ENCODE results near the gene WSB1. TPM values are rescaled to one million over a fixed set of nuclear protein-coding genes. Genes with fewer than 3 reads are reported as not detected.

Gene WSB1
- total and polyA plus RNA-seq, 3 experiments from 2014 or later = 71.0 to 187 (median 72.5) TPM

- Mint-ChIP-seq H3K27me3 (peaks cover 0 to 9% of the 10 kb centered on the region in 2 donors), H3K27ac (peak overlapping the region in 3 of 8 donors; percentile 19 to 74 (median 34)), H3K36me3 (no peaks in the 10 kb centered on the region), H3K4me3 (peak overlapping the region in 1 of 7 donors; percentile 6), H3K4me1 (peaks cover 1 to 12% (median 10%) of the 10 kb centered on the region in 3 donors), H3K9me3 (no peaks in the 10 kb centered on the region)
- no peaks in the 10 kb centered on the region for H3K4me1 ChIP-seq (ENCODE audit: insufficient read depth, low read length)
- no peaks in the 10 kb centered on the region for H3K27me3 ChIP-seq (ENCODE audit: insufficient read depth, low read length, poor library complexity, severe bottlenecking)
- no peaks in the 10 kb centered on the region for H3K9me3 ChIP-seq (ENCODE audit: low read length)
- no peaks in the 10 kb centered on the region for H3K36me3 ChIP-seq (ENCODE audit: insufficient read depth, low read length)
- no peak for DNase-seq
- POLR2A ChIA-PET = no interaction called here
- no peak overlapping the region for H3K27ac ChIP-seq (ENCODE audit: low read depth, low read length)
- CTCF ChIA-PET = interaction anchor here (1.0 to 1.5 kb wide), 2 partner anchors 239 to 243 kb away, joined by 3 to 6 read pairs; no protein-coding TSS in a partner anchor
- no peak overlapping the region for H3K4me3 ChIP-seq (ENCODE audit: low read length)
These were observed 66.6 kb downstream of the WSB1 start for GRCh38 chr17:27360507-27360906.

- ChIA-PET CTCF (interaction anchor here (1.2 kb wide), 1 partner anchor 12 kb away, joined by 3 read pairs; no protein-coding TSS in a partner anchor), POLR2A (no interaction called here)
- H3K36me3 ChIP-seq (ENCODE audit: insufficient read depth, low read length) = no peaks in the 10 kb centered on the region
- H3K27ac Mint-ChIP-seq = no peak overlapping the region
- no peaks in the 10 kb centered on the region for H3K4me1 ChIP-seq (ENCODE audit: insufficient read depth, low read length)
- no peak overlapping the region for H3K4me3 Mint-ChIP-seq
- no peaks in the 10 kb centered on the region for H3K36me3 Mint-ChIP-seq
- no peak overlapping the region for H3K4me3 ChIP-seq (ENCODE audit: low read length)
- DNase-seq = no peak
- no peaks in the 10 kb centered on the region for H3K9me3 ChIP-seq (ENCODE audit: low read length)
- H3K9me3 Mint-ChIP-seq = no peaks in the 10 kb centered on the region
- H3K27ac ChIP-seq (ENCODE audit: low read depth, low read length) = no peak overlapping the region
- peaks cover 0 to 9% of the 10 kb centered on the region in 2 donors for H3K27me3 Mint-ChIP-seq
- H3K4me1 Mint-ChIP-seq = peaks cover 1 to 10% (median 10%) of the 10 kb centered on the region in 3 donors
- H3K27me3 ChIP-seq (ENCODE audit: insufficient read depth, low read length, poor library complexity, severe bottlenecking) = no peaks in the 10 kb centered on the region
These were observed 67.8 kb downstream of the WSB1 start for GRCh38 chr17:27361695-27362094.

GRCh38 chr17:27362503-27362902 lies 68.6 kb downstream of the WSB1 start:
- no peaks in the 10 kb centered on the region for H3K27me3 ChIP-seq (ENCODE audit: insufficient read depth, low read length, poor library complexity, severe bottlenecking)
- H3K9me3 Mint-ChIP-seq = no peaks in the 10 kb centered on the region
- CTCF ChIA-PET = interaction anchor here (1.2 kb wide), 1 partner anchor 13 kb away, joined by 3 read pairs; no protein-coding TSS in a partner anchor

GRCh38 chr17:27362909-27363308 lies 69.0 kb downstream of the WSB1 start:
- Histone ChIP-seq H3K27ac (ENCODE audit: low read depth, low read length) (no peak overlapping the region), H3K4me1 (ENCODE audit: insufficient read depth, low read length) (no peaks in the 10 kb centered on the region), H3K27me3 (ENCODE audit: insufficient read depth, low read length, poor library complexity, severe bottlenecking) (no peaks in the 10 kb centered on the region), H3K4me3 (ENCODE audit: low read length) (no peak overlapping the region), H3K9me3 (ENCODE audit: low read length) (no peaks in the 10 kb centered on the region), H3K36me3 (ENCODE audit: insufficient read depth, low read length) (no peaks in the 10 kb centered on the region)
- Mint-ChIP-seq H3K27me3 (peaks cover 0 to 9% of the 10 kb centered on the region in 2 donors), H3K4me1 (peaks cover 1 to 10% (median 10%) of the 10 kb centered on the region in 3 donors), H3K9me3 (no peaks in the 10 kb centered on the region), H3K4me3 (no peak overlapping the region), H3K36me3 (no peaks in the 10 kb centered on the region), H3K27ac (no peak overlapping the region)
- DNase-seq = no peak
- CTCF ChIA-PET = interaction anchor here (1.2 kb wide), 1 partner anchor 13 kb away, joined by 3 read pairs; no protein-coding TSS in a partner anchor
- POLR2A ChIA-PET = no interaction called here

More at GRCh38 chr17:27362503-27362902, 68.6 kb downstream of the WSB1 start:
- Mint-ChIP-seq H3K4me1 (peaks cover 1 to 10% (median 10%) of the 10 kb centered on the region in 3 donors), H3K4me3 (no peak overlapping the region), H3K27me3 (peaks cover 0 to 9% of the 10 kb centered on the region in 2 donors), H3K27ac (no peak overlapping the region), H3K36me3 (no peaks in the 10 kb centered on the region)
- Histone ChIP-seq H3K9me3 (ENCODE audit: low read length) (no peaks in the 10 kb centered on the region), H3K27ac (ENCODE audit: low read depth, low read length) (no peak overlapping the region), H3K36me3 (ENCODE audit: insufficient read depth, low read length) (no peaks in the 10 kb centered on the region), H3K4me3 (ENCODE audit: low read length) (no peak overlapping the region), H3K4me1 (ENCODE audit: insufficient read depth, low read length) (no peaks in the 10 kb centered on the region)
- DNase-seq = no peak
- POLR2A ChIA-PET = no interaction called here

- Mint-ChIP-seq H3K4me3 (no peak overlapping the region), H3K27me3 (peaks cover 0 to 9% of the 10 kb centered on the region in 2 donors), H3K36me3 (no peaks in the 10 kb centered on the region), H3K9me3 (no peaks in the 10 kb centered on the region), H3K4me1 (peaks cover 1 to 10% (median 10%) of the 10 kb centered on the region in 3 donors), H3K27ac (no peak overlapping the region)
- Histone ChIP-seq H3K9me3 (ENCODE audit: low read length) (no peaks in the 10 kb centered on the region), H3K27me3 (ENCODE audit: insufficient read depth, low read length, poor library complexity, severe bottlenecking) (no peaks in the 10 kb centered on the region), H3K4me3 (ENCODE audit: low read length) (no peak overlapping the region), H3K36me3 (ENCODE audit: insufficient read depth, low read length) (no peaks in the 10 kb centered on the region), H3K4me1 (ENCODE audit: insufficient read depth, low read length) (no peaks in the 10 kb centered on the region), H3K27ac (ENCODE audit: low read depth, low read length) (no peak overlapping the region)
- CTCF ChIA-PET = no interaction called here
- DNase-seq = no peak
- POLR2A ChIA-PET = no interaction called here
These were observed 69.4 kb downstream of the WSB1 start for GRCh38 chr17:27363326-27363725.

Other genes with a start within 250 kb of the WSB1 start
- gene KSR1, start 162.3 kb downstream of the WSB1 start, total RNA-seq = 10 to 100 TPM; 26.3 to 26.9 TPM
- gene KSR1, start 162.3 kb downstream of the WSB1 start, polyA plus RNA-seq = 2.9 TPM